HG03469 (cell line): Measurements from ENCODE around the gene SPRED1.

Experiments
- ATAC-seq: cut with Tn5 transposase; IDR thresholded peaks from one replicate; pipeline ENCODE4 v1.9.1; 2021; ENCODE audit warnings: mild to moderate bottlenecking, moderate library complexity, moderate number of reproducible peaks; ENCODE audit not compliant: unreplicated experiment

Gene SPRED1

DNA sequence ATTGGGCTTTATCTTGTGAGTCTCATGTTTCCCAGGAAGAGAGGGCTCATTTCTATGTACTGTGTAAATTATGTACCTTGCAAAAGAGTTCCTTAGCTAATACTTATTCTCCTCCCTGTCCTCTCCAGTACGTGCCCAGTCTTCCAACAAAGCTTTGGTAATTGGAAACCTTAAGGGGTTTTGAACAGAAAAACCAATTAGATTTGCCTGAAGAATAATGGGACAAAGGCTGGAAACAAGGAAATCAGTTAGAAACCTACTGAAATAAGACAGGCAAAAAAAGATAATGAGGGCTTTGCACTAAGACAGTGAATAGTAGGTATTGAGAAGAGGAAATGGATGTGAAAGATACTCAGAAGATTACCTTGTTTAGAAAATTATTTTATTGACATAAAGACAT, 82.5 kb downstream of the SPRED1 start:
- no peak for ATAC-seq

DNA sequence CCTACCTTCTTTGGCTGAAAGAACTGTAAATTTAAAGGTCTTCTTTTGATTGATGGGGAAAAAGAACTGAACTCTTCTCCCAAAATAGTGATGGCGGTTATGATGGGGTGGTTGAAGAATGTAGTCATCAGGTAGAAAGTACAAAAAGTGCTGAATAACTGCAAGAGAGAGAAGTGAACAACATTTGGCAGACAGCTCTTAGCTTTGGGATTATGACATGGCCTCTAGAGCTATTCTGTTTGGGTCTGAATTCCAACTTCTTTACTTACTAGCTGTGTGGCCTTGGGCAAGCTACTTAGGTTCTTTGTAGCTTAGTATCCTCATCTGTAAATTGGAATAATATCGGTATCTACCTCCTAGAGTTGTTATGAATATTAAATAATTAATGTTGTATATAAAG, 91.7 kb downstream of the SPRED1 start:
- ATAC-seq = no peak

DNA sequence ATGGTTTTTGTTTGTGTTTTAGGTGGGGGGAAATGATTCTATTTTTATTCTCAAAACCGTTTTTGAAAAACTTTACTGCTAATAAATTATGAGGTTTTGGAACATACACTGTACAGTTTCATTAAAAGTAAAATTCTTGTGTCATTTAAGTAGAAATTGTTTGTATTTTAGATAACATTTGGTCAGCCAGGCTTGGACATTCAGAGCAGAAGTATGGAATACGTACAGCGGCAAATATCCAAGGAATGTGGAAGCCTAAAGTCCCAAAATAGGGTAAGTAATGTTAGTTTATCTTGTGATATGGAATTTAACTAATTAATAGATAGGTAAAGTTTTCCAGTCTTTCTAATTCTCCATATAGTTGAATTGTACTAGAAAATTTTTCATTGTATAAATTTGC, 96.6 kb downstream of the SPRED1 start:
- ATAC-seq = no peak

DNA sequence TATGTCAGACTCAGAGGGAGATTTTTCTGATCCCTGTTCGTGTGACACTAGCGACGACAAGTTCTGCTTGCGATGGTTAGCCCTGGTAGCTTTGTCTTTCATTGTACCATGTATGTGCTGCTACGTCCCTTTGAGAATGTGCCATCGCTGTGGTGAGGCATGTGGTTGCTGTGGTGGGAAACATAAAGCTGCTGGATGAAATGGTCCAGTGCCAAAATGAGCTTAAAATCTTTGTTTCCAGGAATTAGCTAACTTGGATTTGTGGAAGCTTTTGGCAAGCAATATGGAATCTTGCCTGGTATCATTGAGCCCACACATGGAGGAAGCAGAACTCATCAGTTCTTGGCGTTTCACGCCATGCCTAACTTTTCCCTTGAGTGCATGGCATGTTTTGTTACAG, 98.8 kb downstream of the SPRED1 start:
- no peak for ATAC-seq

DNA sequence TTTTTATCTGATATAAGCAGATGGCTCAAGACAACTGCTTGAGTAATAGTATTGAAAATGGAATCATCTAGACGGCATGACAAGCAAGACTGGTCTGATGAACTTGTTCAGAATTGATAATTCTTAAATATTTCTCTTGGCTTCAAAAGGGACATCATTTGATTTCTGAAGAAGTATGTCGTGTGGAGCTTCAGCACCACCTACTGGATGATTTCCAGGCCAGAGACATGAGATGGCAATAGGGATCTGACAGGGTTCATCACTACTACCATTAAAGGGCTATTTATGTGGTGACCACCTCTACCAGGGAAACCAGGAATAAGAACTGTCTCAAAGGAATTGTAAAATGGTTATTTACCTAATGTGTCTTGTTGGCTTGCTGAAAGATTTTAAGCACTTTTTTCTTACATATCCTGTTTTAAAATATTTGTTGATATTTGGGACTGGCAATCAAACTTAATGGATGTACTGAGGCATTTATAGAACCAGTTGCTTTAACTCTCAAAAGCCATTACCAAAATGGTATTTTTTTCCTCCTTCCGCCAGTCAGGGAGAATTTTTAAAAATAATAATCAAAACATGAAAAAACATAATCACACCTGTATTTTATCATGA, 101.8 kb downstream of the SPRED1 start:
- ATAC-seq = no peak

DNA sequence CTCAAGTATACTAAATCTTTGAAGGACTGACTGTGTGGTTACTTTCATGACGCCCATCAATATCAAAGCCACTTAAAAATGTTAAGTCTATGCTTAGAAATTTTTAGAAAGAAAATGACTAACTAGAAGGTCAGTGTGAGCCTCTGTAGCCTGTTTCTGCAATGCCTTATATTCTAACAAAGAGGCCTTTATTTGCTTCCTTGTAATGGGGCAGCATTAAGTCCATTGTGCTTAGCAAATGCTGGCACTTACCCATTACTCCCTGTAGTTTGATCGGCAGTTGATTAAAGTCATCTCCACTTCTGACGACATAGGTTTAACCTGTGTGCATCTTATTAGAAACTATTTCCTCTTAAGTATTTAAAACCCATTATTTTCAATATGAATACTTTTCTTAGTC, 109.7 kb downstream of the SPRED1 start:
- ATAC-seq = no peak

DNA sequence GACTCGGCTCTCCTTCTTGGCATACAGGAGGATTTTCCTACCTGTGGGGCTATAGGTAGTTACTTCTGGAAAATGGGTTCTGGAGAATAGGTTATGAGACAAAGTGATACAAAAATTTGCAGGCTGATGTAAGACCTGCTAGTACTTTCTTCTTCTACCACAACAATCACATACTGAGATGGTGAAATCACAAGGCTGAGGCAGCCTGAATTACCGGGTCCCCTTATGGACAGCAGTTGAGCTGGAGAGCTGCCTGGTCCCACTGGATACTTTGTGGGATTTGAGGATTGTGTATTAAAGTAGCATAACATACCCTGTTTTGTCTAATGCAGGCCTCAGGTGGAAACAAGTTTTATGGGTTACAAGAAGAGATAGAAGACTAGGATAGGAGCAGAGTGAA, 114.8 kb downstream of the SPRED1 start:
- ATAC-seq = no peak

DNA sequence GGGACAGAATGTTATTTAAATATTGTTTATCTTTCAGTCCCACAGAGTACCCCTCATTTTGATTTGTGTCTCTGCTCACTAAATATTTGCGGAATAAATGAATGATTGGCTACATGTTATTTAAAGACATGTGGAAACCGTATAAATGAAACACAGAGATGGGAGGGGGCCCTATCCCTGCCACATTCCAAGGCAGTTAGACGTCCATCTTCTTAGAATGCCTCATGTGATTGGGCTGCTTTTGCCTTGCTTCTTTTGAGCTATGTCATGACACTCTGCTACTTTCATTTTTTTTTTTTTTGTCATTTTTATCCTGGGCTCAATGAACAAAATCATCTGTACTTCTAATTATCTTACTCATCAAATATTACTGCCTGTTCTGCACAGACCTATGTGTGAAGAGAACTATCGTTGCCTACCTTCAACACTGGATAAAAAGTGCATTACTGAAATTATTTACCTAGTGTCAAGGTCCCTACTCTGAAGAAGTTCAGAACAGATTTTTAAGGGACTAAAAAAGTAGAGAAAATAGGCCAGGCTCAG, 117.4 kb downstream of the SPRED1 start:
- ATAC-seq = no peak

DNA sequence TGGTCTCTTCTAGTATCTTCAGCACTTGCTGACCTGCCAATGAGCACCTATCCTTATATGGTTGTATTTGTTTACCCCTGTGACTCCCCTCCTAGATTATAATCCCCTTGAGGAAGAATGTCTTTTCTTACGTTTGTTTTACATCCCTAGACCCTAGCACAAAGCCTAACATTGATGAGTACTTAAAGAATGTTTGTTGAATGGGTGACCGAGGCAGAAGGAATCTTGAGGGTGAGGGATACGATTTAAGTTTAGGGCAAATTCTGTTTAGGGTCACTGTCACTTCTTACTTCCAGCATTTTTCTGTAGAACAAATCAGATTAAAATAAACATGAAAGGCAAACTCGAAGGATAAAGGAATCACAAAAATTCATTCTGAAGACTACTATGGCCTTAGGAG, 120.4 kb downstream of the SPRED1 start:
- ATAC-seq = no peak

- ATAC-seq = no peak
Observed at GRCh38 chr15:38374029-38374428, 121.4 kb downstream of the SPRED1 start.

DNA sequence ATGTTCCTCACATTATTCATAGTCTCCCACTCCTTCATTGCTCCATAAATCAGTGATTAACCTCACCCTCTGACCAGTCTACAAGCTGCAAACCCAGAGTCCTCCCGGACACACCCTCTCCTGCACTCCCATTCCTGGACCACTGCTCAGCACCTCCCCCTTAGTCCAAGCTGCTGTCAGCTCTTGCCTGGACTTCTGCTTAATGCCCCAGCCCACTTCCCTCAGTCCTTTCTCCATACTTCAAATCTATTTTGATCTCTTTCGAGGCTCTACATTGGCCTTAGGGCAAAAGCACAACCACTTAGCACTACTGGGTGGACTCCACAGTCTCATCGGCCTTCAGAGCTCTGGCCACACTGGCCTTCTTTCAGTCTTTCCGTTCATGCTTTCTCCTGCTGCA, 121.9 kb downstream of the SPRED1 start:
- no peak for ATAC-seq

DNA sequence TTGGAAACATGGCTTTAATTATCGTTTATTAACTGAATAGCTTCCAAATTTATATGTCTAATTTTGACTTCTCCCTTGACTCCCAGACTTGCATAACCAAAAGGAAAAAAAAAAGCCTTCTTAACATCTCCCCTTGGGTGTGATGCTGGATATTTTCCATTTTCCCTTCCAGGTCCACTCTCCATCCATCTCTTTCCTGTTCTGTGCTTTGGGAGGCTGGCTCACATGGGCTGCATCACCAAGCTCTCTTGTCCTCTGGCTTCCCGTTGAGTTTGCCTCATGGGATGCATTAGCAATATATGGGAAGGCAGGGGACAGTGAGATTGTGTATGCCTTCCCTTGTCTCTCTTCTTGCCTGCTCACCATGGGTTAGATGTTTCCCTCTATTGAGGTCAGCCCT, 123.4 kb downstream of the SPRED1 start:
- no peak for ATAC-seq

- no peak for ATAC-seq
Observed at GRCh38 chr15:38377636-38378035, 125.0 kb downstream of the SPRED1 start.

GRCh38 chr15:38378161-38378560, 125.5 kb downstream of the SPRED1 start:
- ATAC-seq = no peak

DNA sequence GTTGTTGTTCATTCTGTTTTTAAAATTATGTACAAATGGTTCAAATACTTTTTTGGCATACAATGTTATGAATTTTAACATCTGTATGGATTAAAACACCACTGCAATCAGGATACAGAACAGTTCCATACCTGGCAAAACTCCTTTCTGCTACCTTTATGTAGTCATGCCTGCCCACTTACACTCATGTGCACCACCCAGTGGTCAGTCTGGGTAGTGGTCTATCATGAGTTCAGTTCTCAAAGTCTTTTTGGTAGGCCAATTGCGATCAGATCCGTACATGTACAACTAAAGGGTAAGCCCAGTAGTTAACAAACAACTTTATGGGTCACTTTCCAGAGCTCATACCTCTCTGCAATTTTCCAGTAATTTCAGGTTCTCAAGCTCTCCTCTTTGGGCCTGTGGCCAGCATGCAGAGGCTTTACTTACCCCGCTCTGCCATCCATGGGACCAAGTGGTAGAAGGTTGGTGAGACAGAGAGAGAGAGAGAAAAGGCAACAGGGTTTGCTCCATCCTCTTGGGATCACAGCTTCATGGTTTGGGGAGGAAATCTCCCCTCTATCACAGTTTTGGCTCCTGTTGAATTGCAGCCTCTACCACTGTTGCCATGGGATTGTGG, 137.4 kb downstream of the SPRED1 start:
- no peak for ATAC-seq

DNA sequence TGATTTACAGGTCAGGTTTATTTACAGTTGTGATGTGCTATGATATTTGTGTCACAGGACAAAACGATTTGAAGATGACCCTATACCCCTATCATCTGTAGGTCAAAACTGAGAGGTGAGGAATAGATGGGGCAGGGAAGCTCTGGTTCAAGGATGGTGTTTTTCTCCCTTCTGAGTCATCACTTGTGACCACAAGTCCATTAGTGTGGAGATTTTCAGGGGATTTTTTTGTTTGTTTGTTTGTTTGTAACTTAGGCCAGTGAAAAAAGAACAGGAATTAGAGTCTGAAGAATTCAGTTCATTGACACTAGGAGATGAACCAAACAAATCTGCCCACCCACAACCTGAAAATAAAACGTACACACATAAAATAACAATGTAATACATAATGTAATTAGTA, 138.6 kb downstream of the SPRED1 start:
- ATAC-seq = no peak

DNA sequence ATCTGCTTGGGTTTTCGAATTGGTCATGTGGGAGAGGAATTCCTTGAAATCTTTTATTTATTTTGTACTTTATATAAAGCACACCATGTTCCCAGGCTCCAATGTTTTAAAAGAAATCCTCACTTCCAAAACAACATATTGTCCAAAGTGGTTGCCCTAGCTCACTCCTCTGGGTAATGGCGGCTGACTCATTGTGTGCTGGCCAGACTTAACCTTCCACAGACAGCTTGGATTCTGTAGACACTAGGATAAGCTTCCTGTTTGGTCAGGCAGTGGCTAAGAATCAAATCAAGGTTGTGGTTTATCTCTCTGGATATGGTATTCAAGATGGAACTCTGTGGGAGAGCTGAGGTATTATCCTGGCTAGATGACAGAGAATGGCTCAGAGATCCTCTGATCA, 145.5 kb downstream of the SPRED1 start:
- no peak for ATAC-seq

DNA sequence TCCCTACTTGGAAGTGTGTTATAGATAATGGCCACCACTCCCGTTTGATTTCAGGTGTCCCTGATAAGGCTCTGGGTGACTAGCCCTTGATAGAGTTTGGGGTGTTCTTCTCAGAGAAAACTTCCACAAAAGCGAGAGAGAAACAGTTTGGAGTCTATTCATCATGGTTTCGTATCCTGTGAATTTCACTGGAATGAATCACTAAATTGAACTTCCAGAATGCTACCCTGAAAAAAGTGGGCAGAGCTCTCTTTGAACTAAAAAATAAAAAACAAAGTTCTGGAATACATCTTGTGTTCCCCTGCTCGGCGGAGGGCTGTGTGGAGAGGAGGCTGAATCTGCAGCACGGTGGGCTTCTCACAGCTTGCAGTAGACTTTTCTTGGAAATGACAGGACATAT, 148.5 kb downstream of the SPRED1 start:
- ATAC-seq = no peak

DNA sequence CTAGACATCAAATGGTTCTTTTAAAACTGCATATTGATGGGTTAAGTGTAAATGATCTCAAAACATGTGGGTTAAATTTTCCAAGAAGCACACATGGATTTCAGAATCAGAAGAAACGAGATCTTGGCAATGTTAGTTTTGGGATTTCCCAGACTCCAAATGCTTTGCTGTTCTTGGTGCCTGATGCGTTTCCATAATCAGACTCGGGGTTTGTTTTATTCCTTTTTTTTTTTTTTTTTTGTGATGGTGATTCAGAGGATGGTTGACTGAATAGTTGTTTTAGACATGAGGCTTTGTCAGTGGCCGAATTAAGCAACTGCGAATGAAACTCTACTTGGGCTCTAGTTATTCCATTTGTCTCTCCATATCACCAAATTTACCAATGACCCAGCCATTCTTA, 149.1 kb downstream of the SPRED1 start:
- no peak for ATAC-seq

- no peak for ATAC-seq
Observed at GRCh38 chr15:38406436-38406835, 153.8 kb downstream of the SPRED1 start.
